C1 segment of cervical spinal cord (tissue), 14 donors: ENCODE results near the gene FLT3LG.
"Not testable (repeated sequence)": the region's sequence is repeated elsewhere in the genome, so short reads cannot be mapped to it uniquely, and the experiment has no call there.

Experiments used
- DNase-seq, 14 donors: peaks; one replicate each; lab custom pipeline; 2025; lab: John Stamatoyannopoulos, UW

The FLT3LG gene

GRCh38 chr19:49461130-49461529 is 12.9 kb upstream of the FLT3LG start:
- not testable (repeated sequence) for DNase-seq

GRCh38 chr19:49461656-49462055 is 12.4 kb upstream of the FLT3LG start:
- no peak for DNase-seq

- DNase-seq: no peak
Observed at GRCh38 chr19:49462492-49462891, 11.5 kb upstream of the FLT3LG start.

- DNase-seq: no peak
Observed at GRCh38 chr19:49463960-49464740, 9.9 kb upstream of the FLT3LG start.

DNA sequence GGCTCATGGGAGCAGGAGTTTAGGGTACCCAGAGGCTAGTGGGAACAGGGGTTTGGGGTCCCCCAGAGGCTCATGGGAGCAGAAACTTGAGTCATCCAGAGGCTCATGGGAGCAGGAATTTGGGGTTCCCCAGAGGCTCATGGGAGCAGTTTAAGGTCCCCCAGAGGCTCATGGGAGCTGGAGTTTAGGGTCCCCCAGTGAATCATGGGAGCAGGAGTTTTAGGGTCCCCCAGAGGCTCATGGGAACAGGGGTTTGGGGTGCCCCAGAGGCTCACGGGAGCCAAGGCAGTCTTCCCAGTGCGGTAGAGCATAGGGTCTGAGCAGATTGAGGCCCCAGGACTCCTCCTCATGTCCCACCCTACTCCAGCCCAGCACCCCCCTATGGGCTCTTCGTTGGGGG is 8.6 kb upstream of the FLT3LG start:
- DNase-seq: no peak

DNA sequence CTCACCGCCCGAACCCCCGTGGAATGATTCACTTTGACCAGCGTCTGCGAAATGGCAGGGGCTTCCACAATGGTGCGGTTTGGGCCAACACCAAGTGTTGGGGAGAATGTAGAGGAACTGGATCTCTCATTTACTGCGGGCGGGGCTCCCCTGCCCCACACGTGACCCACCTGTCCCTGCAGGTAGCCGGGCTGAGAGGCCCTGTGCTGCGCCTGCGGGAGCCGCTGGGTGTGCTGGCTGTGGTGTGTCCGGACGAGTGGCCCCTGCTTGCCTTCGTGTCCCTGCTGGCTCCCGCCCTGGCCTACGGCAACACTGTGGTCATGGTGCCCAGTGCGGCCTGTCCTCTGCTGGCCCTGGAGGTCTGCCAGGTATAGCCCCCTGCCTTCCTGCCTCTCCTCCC is 5.8 kb upstream of the FLT3LG start:
- DNase-seq: no peak

DNA sequence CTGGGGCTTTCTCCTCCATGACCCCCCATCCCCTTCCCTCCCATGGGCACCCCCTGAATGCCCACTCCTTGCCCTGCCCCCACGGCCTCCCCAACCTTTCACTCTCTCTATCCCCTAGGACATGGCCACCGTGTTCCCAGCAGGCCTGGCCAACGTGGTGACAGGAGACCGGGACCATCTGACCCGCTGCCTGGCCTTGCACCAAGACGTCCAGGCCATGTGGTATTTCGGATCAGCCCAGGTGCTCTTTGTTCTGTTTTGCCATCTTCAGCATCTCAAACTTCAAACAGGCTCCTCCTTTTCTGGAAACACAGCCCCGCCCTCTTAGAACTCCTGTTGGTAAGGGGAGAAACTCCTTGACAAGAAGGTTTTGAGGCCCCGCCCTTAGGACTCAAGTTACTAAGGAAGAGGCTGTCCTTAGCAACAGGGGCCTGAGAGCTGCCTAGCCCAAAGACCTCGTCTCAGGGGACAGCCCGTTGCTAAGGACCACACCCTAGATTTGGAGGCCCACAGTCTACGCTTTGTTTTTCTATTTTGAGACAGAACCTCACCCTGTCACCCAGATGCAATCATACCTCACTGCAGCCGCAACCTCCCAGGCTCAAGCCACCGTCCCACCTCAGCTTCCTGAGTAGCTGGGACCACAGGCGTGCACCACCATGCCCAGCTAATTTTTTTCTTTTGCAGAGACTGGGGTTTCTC is 5.1 kb upstream of the FLT3LG start:
- DNase-seq: no peak

DNA sequence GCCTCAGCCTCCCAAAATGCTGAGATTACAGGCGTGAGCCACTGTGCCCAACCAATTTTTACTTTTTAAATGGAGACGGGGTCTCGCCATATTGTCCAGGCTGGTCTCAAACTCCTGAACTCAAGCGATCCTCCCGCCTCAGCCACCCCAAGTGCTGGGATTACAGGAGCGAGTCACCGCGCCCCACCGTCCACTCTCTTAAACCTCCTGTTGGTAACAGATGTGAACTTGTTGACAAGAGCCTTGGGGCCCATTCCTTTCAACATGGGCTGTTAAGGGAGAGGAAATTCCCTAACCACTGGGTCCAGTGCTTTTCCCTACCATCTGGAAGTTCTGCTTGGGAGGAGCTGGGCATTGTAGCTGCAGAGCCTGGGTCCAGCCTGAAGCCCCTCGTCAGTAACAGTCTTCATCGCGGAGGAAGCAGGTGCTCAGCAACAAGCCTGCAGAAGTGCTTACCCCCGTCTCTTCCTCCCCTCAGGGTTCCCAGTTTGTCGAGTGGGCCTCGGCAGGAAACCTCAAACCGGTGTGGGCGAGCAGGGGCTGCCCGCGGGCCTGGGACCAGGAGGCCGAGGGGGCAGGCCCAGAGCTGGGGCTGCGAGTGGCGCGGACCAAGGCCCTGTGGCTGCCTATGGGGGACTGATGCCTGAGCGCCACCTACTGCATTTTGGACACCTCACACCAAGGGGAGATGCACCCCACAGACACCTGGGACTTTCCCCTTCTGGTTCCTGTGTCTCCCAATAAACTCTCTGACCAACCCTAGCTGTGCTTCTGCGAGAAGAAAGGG is 4.0 kb upstream of the FLT3LG start:
- DNase-seq: no peak

DNA sequence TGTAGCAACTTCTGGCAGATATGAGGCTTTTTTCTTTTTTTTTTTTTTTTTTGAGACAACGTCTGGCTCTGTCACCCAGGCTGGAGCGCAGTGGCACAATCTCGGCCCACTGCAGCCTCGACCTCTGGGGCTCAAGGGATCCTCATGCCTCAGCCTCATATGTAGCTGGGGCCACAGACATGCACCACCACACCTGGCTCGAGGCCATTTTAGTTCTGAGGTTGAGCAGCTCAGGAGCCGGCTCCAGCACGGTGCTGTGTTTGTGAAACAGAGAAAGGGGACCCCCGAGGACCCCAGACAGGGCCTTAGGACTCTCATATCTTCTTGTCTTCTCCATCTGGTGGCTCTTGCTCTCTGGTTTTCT is 3.4 kb upstream of the FLT3LG start:
- no peak for DNase-seq

GRCh38 chr19:49472936-49473335 is 1.1 kb upstream of the FLT3LG start:
- no peak for DNase-seq

- not testable (repeated sequence) for DNase-seq
Observed at GRCh38 chr19:49473501-49473867, 531 bp upstream of the FLT3LG start.

GRCh38 chr19:49474542-49474924 is 518 bp downstream of the FLT3LG start:
- DNase-seq: no peak

- no peak for DNase-seq
Observed at GRCh38 chr19:49475191-49475917, 1.3 kb downstream of the FLT3LG start.

DNA sequence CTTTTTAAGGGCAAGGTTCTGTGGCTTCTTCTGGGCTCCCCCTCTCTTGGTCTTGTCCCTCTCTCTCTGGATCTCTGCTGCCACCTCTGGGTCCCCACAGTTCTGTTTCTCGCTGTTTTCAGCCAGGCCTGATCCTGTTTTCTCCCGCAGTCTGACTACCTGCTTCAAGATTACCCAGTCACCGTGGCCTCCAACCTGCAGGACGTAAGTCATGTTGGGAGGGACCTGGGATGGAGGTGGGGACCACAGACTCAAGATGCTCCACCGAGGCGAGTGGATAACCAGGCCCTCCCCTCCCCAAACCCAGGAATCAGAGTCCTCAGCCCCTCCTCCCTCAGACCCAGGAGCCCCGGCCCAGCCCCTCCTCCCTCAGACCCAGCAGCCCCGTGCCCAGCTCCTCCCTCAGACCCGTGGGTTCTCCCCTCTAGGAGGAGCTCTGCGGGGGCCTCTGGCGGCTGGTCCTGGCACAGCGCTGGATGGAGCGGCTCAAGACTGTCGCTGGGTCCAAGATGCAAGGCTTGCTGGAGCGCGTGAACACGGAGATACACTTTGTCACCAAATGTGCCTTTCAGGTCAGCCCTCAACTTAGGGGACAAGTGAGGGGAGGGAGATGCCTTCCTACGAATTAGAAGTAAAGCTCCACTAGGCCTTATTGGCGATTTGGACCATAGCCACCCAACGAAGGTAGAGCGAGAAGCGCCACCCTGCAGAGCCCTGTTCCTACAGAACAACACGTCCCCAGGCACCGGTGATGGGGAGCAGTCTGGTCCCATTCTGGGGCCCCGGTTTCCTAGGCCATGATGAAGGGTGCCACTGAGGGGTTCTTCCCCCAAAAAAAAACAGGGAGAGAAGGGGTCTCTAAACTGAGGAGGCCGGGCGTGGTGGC is 2.2 kb downstream of the FLT3LG start:
- DNase-seq: peak in 6 of 14 donors; percentile 9 to 35 (median 16)

DNA sequence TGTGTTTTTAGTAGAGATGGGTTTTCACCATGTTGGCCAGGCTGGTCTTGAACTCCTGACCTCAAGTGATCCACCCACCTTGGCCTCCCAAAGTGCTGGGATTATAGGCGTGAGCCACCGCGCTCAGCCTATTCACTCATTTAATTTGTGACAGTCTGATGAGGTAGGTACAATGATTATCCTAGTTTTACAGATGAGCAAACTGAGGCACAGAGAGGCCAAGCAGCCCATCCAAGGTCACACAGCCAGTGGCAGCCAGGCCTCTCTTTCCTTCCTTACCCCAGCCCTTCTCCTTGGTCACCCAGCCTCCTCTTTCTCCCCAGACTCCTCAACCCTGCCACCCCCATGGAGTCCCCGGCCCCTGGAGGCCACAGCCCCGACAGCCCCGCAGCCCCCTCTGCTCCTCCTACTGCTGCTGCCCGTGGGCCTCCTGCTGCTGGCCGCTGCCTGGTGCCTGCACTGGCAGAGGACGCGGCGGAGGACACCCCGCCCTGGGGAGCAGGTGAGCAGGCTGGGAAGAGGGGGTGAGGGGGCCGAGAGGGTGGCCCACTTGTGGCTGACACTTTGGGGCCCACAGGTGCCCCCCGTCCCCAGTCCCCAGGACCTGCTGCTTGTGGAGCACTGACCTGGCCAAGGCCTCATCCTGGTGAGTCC is 6.1 kb downstream of the FLT3LG start:
- no peak for DNase-seq

DNA sequence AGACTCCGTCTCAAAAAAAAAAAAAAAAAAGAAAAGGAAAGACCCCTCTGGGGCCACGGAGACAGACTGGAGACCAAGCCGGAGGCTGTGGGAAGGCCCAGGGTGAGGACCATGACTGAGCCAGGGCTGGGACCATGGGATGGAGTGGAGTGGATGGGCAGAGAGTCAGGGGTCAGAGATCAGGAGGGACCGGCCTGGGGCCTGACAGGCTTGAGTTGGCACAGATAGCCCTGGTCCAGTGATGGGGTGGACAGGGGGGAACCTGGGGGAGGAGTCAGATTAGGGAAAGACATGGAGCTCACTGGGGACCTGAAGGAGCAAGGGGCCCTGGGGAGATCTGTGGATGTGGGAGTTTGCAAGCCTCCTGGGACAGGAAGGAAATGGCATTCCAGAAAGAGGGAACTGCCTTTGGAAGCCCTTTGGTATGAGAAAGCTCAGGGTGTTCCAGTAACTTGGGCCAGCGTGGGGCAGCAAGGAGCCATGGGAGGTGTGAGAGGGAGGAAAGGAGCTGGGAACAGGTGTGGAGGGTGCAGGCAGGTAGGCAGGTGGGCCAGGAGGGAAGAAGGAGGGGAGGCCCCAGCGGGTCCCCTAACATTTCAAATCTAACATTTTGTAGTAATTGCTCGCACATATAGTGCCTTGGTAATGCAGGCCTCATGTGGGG is 7.1 kb downstream of the FLT3LG start:
- DNase-seq: no peak

DNA sequence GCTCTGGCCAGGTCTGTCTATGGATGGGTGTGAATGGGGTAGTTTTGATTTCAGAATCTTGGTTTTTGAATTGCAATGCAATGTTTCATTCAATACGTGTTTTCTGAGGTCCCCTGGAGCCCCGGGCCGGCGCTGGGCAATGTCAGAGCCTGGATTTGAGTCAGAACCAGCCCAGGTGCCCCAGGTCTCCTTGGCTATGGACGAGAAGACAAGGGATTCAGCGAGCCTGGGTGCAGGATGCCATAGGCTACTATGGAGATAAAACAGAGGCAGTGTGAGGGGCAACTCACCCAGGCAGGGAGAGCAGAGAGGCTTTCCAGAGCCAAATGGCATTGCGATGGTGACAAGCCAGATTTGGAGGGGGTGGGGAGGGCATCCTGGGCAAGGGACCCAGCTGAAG is 12.2 kb downstream of the FLT3LG start:
- DNase-seq: no peak

GRCh38 chr19:49486710-49487276 is 12.8 kb downstream of the FLT3LG start:
- DNase-seq: no peak

GRCh38 chr19:49487277-49488045 is 13.4 kb downstream of the FLT3LG start, which contains the start of gene RPL13A:
Gene RPL13A (plus strand): TSS chr19:49487608. CDS start chr19:49487630, 22 bp downstream.
- DNase-seq: peak; percentile 95 to 100 (median 98)
